Measurements from ENCODE around the gene AMZ1.

Gene AMZ1

DNA sequence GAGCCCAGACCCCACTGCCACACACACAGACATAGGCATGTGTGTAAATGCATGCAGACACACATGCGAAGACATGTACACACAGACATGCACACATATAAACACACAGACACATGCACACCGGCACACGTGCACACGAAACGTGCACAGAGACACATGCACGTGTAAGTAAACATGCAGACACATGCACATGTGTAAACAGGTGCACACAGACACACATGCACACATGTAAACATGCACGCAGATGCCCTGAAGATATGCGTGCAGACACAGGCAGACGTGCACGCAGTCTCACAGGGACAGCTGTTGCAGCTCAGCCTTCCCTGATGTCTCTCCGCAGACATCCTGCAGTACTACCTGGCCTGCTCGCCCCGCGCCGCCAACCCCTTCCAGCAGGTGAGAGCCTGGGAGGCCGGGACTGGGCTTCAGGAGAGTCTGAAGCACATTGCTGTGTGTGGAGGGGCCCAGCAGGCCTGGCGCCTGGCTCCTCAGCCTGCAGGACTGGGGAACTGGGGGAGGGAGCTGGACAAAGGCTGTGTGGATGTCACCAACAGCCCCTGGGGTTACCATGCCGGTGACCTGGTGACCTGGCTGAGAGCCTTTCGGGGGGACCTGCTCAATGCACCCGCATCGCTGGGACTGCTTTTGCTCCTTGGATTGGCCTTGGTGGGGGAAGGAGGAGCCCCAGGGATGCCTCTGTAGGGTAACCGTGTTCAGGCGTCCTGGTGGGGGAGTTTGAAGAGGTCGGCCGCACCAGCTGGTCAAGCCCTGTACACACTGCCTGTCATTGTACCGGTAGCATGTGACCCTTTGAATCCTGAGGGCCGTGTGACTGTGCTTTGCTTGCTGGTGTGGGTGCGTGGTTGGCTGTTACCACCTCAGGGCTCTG is 35.9 kb upstream of the AMZ1 start:
- no peak for DNase-seq

DNA sequence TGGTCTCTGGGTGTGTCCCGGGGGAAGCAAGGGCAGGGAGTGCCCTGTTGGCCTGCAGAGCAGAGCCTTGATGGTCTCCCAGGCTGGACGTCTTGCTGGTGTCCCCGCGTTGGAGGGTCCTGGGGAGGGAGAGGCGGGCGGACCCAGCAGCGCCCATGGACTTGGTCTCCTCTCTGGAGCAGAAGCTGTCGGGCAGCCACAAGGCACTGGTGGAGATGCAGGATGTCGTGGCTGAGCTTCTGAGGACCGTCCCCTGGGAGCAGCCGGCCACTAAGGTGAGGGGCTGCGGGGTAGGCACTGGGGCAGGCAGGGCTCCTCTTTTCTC is 35.3 kb upstream of the AMZ1 start:
- no peak for DNase-seq

DNA sequence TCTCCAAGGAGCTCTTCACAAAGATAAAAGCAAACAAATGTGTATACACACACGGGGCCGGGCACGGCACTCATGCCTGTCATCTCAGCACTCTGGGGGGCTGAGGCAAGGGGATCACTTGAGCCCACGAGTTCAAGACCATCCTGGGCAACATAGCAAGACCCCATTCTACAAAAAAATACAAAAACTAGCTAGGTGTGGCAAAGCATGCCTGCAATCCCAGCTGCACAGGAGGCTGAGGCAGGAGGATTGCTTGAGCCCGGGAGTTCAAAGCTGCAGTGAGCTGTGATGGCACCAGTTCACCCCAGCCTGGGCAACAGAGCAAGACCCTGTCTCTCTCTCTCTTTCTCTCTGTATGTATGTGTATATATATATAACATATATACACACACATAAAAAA is 33.9 kb upstream of the AMZ1 start:
- peak in 2 of 3 experiments; percentile 30 to 38 for DNase-seq

DNA sequence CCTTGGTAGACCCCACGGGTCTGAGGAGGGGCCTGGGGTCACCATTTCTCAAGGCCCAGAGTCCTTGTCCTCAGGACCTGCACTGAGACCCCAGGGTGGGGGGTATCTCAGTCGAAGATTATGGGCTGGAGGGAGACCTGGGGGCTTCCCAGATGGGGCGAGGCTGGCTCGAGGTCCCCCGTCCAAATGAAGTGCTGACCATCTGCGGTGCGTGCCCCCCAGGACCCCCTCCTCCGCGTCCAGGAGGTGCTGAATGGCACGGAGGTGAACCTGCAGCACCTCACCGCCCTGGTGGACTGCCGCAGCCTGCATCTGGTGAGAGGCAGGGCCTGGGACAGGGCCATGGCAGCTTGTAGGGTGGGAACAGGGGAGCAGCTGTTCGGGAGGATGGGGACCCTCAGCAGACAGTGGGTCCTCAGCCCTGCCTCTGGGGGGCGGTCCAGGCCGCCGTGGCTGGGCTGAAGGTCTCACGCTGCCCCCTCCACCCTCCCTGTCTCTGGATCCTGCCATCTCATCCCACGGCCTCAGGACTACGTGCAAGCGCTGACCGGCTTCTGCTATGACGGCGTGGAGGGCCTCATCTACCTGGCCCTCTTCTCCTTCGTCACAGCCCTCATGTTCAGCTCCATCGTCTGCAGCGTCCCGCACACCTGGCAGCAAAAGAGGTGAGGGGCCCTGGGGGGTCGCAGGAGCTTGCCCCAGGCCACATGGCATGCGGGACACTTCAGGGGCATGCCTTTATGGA is 32.0 kb upstream of the AMZ1 start:
- DNase-seq: no peak

DNA sequence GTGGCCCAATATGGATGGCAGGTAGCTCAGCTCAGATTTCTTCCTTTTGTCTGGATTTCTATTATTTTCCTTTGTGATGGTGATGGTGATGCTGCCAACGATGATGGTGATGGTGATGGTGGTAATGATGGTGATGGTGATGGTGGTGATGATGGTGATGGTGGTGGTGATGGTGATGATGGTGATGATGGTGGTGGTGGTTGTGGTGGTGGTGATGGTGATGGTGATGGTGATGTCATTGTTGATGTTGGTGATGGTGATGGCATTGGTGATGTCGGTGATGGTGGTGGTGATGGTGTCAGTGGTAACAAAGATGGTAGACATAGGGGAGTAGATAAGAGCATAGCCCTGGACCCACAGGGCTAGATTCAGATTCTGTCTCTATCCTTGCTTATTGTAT is 30.8 kb upstream of the AMZ1 start:
- no peak for DNase-seq

DNA sequence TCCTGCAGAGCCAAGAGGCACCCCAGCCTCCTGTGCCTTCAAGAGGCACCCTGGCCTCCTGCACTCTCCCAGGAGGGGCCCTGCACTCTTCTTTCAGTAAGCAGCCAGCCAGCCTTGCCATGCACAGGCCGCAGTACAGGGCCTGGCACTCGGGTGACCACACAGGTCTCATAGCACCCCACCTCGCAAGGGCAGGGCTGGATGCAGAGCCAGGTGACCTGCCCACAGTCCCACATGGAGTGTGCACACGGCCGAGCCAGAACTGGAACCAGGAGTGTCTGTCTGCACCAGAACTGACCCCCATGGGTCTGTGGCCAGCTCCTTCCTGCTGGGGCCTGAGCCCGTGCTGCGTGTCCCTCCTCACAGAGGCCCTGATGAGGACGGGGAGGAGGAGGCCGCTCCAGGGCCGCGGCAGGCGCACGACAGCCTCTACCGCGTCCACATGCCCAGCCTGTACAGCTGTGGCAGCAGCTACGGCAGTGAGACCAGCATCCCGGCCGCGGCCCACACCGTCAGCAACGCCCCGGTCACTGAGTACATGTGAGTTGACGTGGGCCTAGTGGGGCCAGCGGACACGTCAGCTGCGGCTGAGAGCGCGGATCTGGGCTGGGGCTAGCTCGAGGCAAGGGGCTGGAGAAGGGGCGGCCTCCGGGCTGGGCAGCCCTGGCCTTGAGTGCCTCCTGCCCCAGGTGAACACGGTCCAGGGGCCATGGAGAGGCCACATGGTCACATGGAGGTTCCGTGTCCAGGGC is 29.9 kb upstream of the AMZ1 start:
- DNase-seq: no peak

DNA sequence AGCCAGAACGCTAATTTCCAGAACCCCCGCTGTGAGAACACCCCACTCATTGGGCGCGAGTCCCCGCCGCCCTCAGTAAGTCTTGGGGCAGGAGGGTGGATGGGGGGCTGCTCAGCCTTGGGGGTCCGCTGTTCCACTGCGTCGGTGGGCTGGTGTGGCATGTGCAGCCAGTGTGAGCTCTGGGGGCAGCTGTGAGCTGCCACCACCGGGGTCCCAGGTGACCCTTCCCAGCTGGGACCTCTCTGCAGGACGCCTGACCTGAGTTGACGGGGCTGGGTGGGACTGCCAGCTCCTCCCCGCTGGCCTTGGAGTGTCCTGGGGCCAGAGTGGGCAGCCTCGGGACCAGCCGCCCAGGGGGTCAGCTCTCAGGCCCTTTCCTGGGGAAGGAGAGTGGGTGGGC is 29.1 kb upstream of the AMZ1 start:
- DNase-seq: no peak

DNA sequence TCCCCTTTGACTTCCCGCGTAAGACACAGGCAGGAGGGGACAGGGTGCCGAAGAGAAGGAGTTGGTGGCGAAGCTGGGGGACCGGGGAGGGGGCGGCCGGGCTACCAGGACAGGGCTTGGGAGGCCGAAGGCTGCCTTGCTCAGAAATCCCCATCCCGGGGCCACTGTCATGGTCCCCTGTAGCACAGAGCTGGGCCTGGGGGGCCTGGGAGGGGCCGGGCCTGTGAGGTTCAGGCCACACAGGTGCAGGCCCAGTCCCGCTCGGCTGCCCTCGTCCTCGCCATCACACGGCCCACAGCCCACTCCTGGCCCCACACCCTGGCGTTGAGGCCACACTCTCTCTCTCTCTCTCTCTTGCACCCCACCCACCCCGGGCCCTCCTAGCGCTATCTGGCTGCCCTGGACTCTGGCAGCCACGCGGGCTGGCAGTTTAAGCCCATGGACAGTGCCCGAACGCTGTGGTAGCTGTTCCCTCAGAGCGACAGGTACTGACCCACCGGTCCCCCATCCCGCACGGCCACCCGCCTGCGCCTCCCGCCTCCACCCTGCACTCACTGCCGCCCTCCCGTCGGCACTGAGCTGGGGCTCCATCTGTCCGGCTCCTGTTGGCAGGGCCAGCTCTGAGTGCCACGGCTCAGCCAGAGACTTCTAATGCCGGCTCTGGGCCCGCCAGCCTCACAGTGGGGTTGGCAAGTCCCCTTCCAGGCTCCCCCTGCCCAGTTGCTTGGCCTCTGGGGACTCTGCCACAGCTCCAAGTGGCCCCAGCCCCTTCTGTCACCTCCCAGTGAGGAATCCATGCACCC is 28.2 kb upstream of the AMZ1 start:
- DNase-seq: no peak

DNA sequence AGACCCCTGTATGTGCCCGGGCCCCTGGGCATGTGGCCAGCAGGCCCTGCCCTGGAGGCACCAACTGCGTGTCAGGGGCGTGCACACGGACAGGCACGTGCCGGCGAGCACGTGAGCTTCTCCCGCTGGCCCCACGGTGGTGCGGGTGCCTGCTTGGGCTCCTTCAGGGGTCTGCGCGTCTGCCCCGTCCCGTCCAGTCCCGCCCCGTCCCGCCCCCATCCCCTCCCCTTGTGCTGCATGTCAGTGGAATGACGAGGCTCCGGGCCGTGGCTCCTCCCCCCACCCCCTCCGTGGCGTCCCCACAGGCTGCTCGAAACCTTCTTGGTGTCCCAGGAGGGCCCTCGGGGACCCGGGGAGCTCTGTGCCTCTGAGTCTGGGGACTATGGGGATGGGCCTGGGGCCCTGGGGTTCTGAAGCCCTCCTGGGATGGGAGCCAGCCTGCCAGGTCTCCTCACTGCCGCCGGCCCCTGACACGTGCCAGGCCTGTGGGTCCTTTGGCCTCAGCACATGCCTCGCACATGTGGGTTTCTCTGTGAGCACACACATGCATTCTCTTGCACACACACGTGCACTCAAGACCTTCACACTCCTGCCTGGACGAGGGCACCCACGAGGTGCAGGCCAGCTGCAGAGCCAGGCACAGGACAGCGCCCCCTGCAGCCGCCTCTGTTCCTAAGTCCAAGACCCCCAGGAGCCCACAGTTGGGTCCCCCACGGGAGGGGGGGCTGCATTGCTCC is 27.5 kb upstream of the AMZ1 start:
- no peak for DNase-seq

DNA sequence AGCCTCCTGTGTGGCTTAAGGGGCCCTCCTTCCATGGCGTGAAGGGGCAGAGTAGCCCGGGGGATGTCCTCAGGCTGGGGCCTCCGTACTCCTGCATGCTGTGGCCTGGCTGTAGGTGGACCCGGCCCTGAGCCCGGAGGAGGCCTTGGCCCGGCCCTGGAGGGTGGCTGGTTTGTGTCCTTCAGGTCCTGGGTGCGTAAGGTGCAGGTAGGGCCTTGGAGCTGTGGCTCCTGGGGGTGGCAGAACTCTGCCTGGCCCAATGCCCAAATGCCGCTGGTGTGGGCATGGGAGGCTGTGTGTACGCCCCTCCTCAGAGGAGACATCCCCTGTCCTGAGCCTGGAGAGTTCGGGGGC is 26.9 kb upstream of the AMZ1 start:
- no peak for DNase-seq

DNA sequence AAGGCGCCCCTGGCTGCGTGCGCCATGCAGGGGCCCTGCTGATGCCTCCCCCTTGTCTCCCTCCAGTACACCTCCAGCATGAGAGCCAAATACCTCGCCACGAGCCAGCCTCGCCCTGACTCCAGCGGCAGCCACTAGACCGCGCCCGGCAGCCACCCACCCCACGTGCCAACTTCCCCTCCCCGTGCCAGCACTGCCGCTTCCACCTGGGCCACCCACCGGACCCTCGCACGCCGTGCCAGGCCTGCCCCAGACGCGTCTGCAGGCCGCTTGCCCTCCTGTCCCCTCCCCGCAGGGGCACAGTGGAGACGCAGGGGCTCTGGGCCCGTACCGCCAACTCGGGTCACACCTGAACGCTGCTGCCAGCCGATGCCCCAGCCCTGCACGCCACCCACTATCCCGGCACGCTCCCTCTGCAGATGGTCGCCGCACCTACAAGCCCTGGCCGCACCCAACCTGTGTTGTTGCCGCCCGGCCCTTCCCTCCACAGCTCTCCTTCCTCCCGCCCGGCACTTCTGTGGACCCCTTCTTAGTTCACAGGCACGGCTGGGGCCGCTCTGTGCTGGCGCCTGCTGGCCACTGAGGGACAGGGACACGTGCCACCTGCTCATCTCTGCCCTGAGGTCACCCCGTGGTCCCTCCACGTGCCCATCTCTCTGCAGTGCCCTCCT is 26.3 kb upstream of the AMZ1 start:
- no peak for DNase-seq

DNA sequence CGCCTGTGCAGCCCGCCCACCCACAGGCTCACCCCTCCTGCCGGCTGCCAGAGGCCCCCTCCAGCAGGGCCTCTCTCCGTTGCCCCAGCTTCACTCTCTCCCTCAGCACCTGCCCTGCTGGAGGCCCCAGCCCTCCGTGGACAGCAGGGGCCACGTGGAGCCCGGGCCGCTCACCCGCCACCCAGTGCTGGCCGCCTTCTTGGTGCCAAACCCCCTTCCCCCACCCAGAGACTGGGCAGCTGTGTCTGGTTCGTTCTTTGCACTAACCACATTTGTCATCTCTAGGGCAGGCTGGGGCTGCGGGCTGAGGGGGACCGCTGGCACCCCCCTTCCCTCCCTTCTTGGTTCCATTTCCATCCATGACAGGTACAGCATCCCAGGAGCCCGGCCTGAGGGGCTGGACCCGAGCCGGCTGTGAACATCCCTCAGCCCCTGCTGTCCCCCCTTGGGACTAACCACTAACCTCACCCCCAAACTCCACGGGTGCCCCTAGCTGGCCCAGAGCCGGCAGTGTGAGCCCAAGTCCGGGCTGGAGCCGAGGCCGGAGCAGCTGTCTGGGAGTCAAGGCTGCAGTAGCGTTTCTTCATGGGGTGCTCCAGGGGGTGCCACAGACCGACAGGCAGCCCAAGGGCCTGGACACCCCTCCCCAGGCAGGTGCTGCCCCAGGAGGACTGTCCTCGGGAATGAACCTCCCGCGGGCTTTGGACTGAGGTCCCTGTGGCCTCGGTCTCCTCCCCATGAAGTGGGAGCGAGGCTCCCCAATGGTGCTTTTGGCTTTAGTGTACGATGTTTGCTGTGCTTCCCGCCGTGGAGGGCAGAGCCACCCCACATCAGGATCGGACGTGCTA is 25.5 kb upstream of the AMZ1 start:
- no peak for DNase-seq

DNA sequence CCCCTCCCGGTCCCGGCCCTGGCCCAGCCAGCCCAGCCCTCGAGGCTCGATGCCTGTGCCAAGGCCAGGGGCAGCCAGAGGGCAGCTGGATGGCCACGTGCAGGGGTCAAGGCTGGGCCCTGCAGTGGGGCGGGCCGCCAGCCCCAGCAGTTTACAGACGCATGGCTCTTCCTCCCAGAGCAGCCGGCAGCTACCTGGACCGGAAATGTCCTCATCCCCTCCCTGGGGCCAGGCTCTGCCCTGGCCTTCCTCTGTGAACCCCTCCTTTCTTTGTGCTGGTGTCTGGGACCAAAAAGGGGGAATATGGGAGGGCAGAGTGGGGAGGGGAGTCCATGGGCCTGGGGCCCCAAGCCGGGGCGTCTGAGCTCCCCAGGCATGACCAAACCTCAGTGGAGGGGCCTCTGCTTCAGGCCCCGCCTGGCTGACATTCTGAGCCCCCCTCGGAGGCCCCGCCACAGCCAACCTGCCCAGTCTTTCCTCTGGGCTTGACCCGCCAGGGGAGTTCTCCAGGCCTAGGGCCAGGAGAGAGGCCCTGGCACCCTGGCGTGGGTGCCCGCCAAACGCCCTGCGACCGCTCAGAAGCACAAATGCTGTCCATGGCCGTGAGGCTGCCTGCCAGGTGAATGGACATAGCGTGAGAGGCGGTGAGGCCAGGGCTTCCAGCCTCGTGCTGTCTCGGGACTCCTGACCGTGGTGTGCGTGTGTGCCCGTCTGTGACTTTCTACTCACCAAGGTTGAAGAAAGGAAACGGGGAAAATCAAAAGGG is 24.7 kb upstream of the AMZ1 start:
- DNase-seq: no peak

DNA sequence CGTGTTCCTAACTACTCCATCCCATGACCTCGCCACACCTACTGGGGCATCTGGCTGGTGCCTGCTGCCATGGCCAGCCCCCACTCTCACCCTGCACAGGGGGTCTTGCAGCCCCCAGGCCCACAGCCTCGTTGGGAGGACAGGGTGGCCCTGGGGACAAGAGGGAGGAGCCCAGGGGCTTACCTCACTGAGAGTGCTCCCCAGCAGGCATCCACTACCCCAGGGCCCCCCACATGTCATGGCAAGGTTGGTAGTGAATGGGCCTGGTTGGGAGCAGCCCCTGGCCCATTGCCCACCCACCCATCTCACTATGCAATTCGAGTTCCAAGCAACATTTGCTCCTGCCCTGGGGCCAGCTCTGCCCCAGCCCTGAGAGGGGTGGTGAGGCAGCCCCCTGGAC is 24.0 kb upstream of the AMZ1 start:
- no peak for DNase-seq

DNA sequence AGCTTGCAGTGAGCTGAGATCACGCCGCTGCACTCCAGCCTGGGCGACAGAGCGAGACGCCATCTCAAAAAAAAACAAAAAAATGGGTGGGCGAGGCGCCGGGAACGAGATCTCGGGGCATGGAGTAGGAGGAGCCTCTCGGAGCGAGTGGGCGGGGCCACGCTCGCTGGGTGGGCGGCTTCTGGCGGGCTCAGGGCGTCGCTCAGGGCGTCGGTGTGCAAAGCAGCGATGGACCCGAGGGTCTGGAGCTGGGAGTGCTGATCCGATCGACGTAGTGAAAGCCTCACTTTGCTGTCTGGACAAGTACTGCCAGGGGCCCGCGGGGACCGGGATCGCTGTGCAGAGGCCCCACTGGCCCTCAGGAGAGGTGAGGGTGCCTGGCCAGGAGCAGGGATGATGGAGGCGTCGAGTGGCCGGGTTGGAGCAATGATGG is 22.6 kb upstream of the AMZ1 start:
- DNase-seq: peak in 2 of 3 experiments; percentile 4 to 23

DNA sequence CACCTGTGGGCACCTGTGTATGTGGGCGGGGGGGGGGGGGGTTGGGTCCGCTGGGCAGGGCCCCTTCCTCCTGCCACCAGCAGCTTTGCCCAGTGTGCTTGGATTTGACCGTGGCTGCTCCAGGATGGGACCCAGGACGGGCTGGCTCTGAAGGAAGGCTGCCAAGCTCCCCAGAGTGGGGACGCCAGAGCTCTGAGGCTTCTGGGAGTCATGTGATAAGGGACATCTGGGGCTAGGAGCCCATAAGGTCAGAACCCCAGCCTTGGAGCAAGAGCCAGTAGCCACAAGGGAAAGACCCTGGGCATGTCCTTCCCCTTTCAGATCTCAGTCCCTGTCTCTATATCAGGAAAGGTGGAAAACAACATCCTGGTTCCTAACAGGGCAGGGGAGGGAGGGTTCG is 21.8 kb upstream of the AMZ1 start:
- DNase-seq: no peak

DNA sequence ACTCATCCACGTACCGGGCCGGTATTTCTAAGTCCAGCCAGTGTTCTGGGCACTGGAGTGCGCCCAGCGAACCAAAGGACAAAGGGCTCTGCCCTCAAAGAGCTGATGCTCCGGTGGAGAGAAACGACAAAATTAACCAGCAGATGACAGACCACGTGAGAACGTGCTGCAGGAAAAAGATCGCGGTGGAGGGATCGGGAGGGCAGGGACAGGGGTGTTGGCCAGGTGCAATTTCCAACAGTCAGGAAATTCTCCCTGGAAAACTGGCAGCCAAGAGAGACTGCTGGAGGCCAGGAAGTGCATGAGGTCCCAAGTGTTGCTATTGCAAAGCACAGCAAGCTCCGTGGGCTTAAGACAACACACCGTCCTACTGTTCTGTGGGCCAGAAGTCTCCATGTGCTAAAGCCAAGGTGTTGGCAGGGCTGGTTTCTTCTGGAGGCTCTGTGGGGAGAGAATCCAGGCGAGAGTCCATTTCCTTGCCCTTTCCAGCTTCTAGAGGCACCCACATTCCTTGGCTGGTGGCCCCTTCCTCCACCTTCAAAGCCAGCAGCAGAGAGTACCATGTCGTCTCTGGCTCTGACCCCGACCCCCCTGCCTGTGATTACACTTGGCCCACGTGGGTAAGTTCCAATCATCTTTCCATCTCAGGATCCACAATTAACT is 21.3 kb upstream of the AMZ1 start:
- peak in 2 of 3 experiments; percentile 22 to 48 for DNase-seq

DNA sequence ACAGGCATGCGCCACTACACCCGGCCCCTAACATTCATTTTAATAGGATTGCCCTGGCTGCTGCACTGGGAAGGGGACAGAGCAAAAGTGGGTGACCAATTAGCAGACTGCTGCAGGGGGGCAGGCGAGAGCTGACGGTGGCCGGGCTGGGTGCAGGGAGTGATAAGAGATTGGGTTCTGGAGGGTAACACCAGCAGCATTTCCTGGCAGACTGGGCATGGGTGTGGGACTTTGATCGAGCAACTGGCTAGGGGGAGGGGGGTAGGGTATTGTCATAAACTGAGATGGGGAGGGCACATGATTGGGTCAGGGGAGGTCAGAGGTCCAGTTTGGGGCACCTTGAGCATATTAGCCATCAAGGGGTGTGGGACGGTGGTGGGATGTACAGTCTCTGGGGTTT is 20.2 kb upstream of the AMZ1 start:
- DNase-seq: no peak

DNA sequence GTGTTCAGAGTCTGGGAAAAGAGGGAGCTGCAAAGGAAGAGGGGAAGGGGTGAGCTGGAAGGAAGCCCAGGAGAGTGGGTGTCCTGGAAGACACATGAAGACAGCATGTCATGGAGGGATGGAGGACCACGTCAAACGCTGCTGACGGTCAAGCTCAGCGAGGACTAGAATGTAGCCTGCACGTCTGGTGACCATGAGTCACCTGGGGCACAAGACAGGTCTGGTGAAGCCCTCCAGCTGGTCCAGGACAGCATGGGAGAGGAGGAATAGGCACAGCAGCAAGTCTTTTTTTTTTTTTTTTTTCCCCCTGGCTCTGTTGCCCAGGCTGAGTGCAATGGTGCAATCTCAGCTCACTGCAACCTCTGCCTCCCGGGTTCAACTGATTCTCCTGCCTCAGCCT is 19.6 kb upstream of the AMZ1 start:
- no peak for DNase-seq

All from NCI-H1417 (cell line).